GM12878 (cell line): ENCODE measurements around the gene ETAA1. TPM values are rescaled to one million over a fixed set of nuclear protein-coding genes. Genes with fewer than 3 reads are reported as not detected.

Source experiments
- ATAC-seq: fragments of 200-7000 bp; cut with Tn5 transposase; 3 replicates; pipeline ENCODE4 v1.9.1; 2020; ENCODE audit warnings: mild to moderate bottlenecking, moderate library complexity
- BruUV-seq: library from RNA; stranded (reverse); fragments of 400-500 nt; replicated peaks from 2 replicates; lab custom pipeline; 2021; lab: Mats Ljungman, UMichigan
- CTCF ChIA-PET: fragments of 300-600 bp; sonication (Branson Sonifier 250); formaldehyde crosslinking; extraction: SDS; loops from one replicate; lab custom pipeline; 2021; ENCODE audit warnings: inconsistent platforms; lab: Yijun Ruan, JAX
- POLR2A ChIA-PET: fragments of 350-600 bp; formaldehyde crosslinking; extraction: SDS; loops from one replicate; lab custom pipeline; 2021; ENCODE audit warnings: inconsistent platforms; lab: Charles Lee
- RAD21 ChIA-PET: fragments of 300-600 bp; sonication (Branson Sonifier 250); formaldehyde crosslinking; loops from one replicate; lab custom pipeline; 2023; ENCODE audit warnings: antibody characterized with exemption; ENCODE audit not compliant: unreplicated experiment; lab: Charles Lee
- SMC1A ChIA-PET: fragments of 300-600 bp; sonication (Branson Sonifier 250); formaldehyde crosslinking; loops from one replicate; lab custom pipeline; 2023; ENCODE audit not compliant: unreplicated experiment, uncharacterized antibody; lab: Charles Lee
- DNase-seq: peaks from one replicate; pipeline ENCODE4 v3.0.0-alpha.2; 2011; ENCODE audit warnings: low read depth, low spot score
- FAIRE-seq: peaks from 3 replicates; lab custom pipeline; 2011; peaks lifted over from hg19 to GRCh38; lab: Jason Lieb, UNC
- H2AFZ ChIP-seq: 2 replicates; pipeline ENCODE4 v1.6.0; 2011; ENCODE audit warnings: low read depth, low read length, control low read depth; ENCODE audit not compliant: control insufficient read depth
- H3K27ac ChIP-seq: 2 replicates; pipeline ENCODE4 v1.5.1; 2011; ENCODE audit warnings: control low read depth; ENCODE audit not compliant: control insufficient read depth, insufficient read depth
- H3K27me3 ChIP-seq, 2 experiments: replicated peaks in 1 of 2; 2 replicates each; pipeline versions ENCODE4 v1.6.0 to v1.6.1; 2011; ENCODE audit warnings: low read length in 1 of 2; ENCODE audit not compliant: control insufficient read depth in 2 of 2, insufficient read depth in 2 of 2
- H3K36me3 ChIP-seq, 2 experiments: 2 replicates each; pipeline ENCODE4 v1.5.1; 2011; ENCODE audit warnings: low read length in 1 of 2; ENCODE audit not compliant: control insufficient read depth in 2 of 2, insufficient read depth in 2 of 2
- H3K4me1 ChIP-seq: 2 replicates; pipeline ENCODE4 v1.6.1; 2011; ENCODE audit warnings: mild to moderate bottlenecking, low read length, moderate library complexity, mixed read lengths; ENCODE audit not compliant: control insufficient read depth, insufficient read depth
- H3K4me2 ChIP-seq: 2 replicates; pipeline ENCODE4 v1.6.0; 2011; ENCODE audit warnings: control low read depth; ENCODE audit not compliant: control insufficient read depth, insufficient read depth
- H3K4me3 ChIP-seq: fragments of 200-600 bp; sonication (generic); 2 replicates; pipeline ENCODE4 v1.5.1; 2016
- H3K79me2 ChIP-seq: 2 replicates; pipeline ENCODE4 v1.6.0; 2011; ENCODE audit warnings: low read length; ENCODE audit not compliant: control insufficient read depth, insufficient read depth
- H3K9ac ChIP-seq: 2 replicates; pipeline ENCODE4 v1.8.0; 2011; ENCODE audit warnings: low read length, control low read depth, mixed read lengths; ENCODE audit not compliant: control insufficient read depth, insufficient read depth
- H3K9me3 ChIP-seq: replicated peaks from 3 replicates; pipeline ENCODE4 v1.5.1; 2011; ENCODE audit warnings: mild to moderate bottlenecking, low read length; ENCODE audit not compliant: control insufficient read depth, insufficient read depth
- H4K20me1 ChIP-seq: 2 replicates; pipeline ENCODE4 v1.6.0; 2011; ENCODE audit not compliant: control insufficient read depth, insufficient read depth
- ATF3 ChIP-seq: IDR thresholded peaks from 2 replicates; pipeline ENCODE4 v1.6.1; 2011; ENCODE audit warnings: low read depth, mild to moderate bottlenecking, low read length, moderate library complexity, borderline replicate concordance; ENCODE audit errors: extremely low read depth
- BACH1 ChIP-seq: fragments of 450-650 bp; IDR thresholded peaks from 2 replicates; pipeline ENCODE4 v1.6.1; 2017; ENCODE audit warnings: mild to moderate bottlenecking, borderline replicate concordance
- CREM ChIP-seq: IDR thresholded peaks from 2 replicates; pipeline ENCODE4 v1.6.1; 2014; ENCODE audit warnings: antibody characterized with exemption, low read depth
- HCFC1 ChIP-seq: fragments of 150-350 bp; IDR thresholded peaks from 2 replicates; pipeline ENCODE4 v1.6.1; 2014; ENCODE audit warnings: low read length
- KLF5 ChIP-seq: fragments of 450-650 bp; IDR thresholded peaks from 2 replicates; pipeline ENCODE4 v1.6.1; 2014; ENCODE audit warnings: mild to moderate bottlenecking; ENCODE audit not compliant: partially characterized antibody
- LARP7 ChIP-seq: fragments of 450-650 bp; IDR thresholded peaks from 2 replicates; pipeline ENCODE4 v1.6.1; 2017; ENCODE audit warnings: mild to moderate bottlenecking
- MAX ChIP-seq: IDR thresholded peaks from 2 replicates; pipeline ENCODE4 v1.6.1; 2012; ENCODE audit warnings: low read depth, low read length, improper control_type of control experiment
- NR2C1 ChIP-seq: fragments of 450-650 bp; IDR thresholded peaks from 2 replicates; pipeline ENCODE4 v1.6.1; 2017; ENCODE audit warnings: antibody characterized with exemption, mild to moderate bottlenecking, moderate library complexity
- SIX5 ChIP-seq: IDR thresholded peaks from 2 replicates; pipeline ENCODE4 v1.6.1; 2011; ENCODE audit warnings: mild to moderate bottlenecking, low read depth, low read length, moderate library complexity; ENCODE audit not compliant: severe bottlenecking
- SKIL ChIP-seq: fragments of 450-650 bp; IDR thresholded peaks from 2 replicates; pipeline ENCODE4 v1.6.1; 2017; ENCODE audit warnings: mild to moderate bottlenecking, low read depth, inconsistent platforms; ENCODE audit not compliant: poor library complexity, severe bottlenecking
- TCF12 ChIP-seq: IDR thresholded peaks from 2 replicates; pipeline ENCODE4 v1.6.1; 2011; ENCODE audit warnings: low read depth, mild to moderate bottlenecking, low read length
- ZNF687 ChIP-seq: fragments of 450-650 bp; IDR thresholded peaks from 2 replicates; pipeline ENCODE4 v1.6.1; 2017; ENCODE audit warnings: mild to moderate bottlenecking, moderate library complexity
- WGBS: methylation state at CpG from one replicate; pipeline ENCODE4 v1.1.6; 2016; ENCODE audit warnings: low lambda C conversion rate; ENCODE audit not compliant: insufficient replicate concordance, insufficient coverage; ENCODE audit errors: missing lambda C conversion rate; 5-methylcytosine and 5-hydroxymethylcytosine counted together
- in situ Hi-C: fragments of 300-500 bp; cut with MboI; formaldehyde crosslinking; loops from 9 replicates; pipeline ENCODE4 v1.14.3; 2018; ENCODE audit warnings: mixed read lengths
- intact Hi-C: fragments of 100-400 bp; cut with micrococcal nuclease; formaldehyde crosslinking; loops from one replicate; pipeline ENCODE4 v1.14.2; 2022; ENCODE audit not compliant: unreplicated experiment
- polyA plus RNA-seq, 11 experiments: library from polyadenylated mRNA; depleted of rRNA in 4 of 11; unstranded in 6 of 11; stranded (reverse) in 5 of 11; fragments of >200 nt; fragmentation: Nextera tagmentation in 4 of 11; fragmentation: Illumina TruSeq in 1 of 11; extraction: Ambion mirVana in 4 of 11; extraction: Trizol in 1 of 11; gene quantifications; 1 replicate in 1 of 11; 2 replicates in 10 of 11; pipeline versions ENCODE4 v1.2.1 to v1.2.3, GENCODE V29; 2011 to 2016; ENCODE audit warnings: inconsistent platforms in 2 of 11, missing spikeins in 2 of 11, low read depth in 1 of 11
- total RNA-seq, 4 experiments: library from RNA; depleted of rRNA in 3 of 4; stranded (reverse); fragments of >200 nt in 3 of 4; fragmentation: Illumina TruSeq in 1 of 4; extraction: Trizol in 1 of 4; gene quantifications; 2 replicates each; pipeline versions ENCODE4 v1.2.1 to v1.2.3, GENCODE V29; 2013 to 2021

ETAA1 gene
- total and polyA plus RNA-seq, 10 of the 15 experiments (the other 5 are each of a cell fraction or from before 2014, with no cell fraction given) = 4.2 to 24.2 (median 13.4) TPM

- DNase-seq (no peak), FAIRE-seq (no peak), ATAC-seq (no peak)
- Histone ChIP-seq H3K4me2 (no peak overlapping the region), H3K9ac (no peak overlapping the region), H3K27ac (no peak overlapping the region), H3K27me3 (no peaks in the 10 kb centered on the region; a peak in 1 of 4 replicates), H3K4me1 (no peaks in the 10 kb centered on the region), H2AFZ (no peak overlapping the region), H3K4me3 (no peak overlapping the region), H4K20me1 (no peaks in the 10 kb centered on the region), H3K36me3 (no peaks in the 10 kb centered on the region), H3K9me3 (no peaks in the 10 kb centered on the region), H3K79me2 (no peaks in the 10 kb centered on the region)
- intact Hi-C loops = no loop called here
- 27% methylated on average over 2 of the region's 2 CpGs for WGBS
- ChIA-PET CTCF (no interaction called here), POLR2A (no interaction called here), RAD21 (no interaction called here), SMC1A (no interaction called here)
- no TSS peak for BruUV-seq
- TF ChIP-seq LARP7 = no peak
- TF ChIP-seq BACH1 = no peak
- no peak for TF ChIP-seq SIX5
- no peak for TF ChIP-seq ZNF687
- TF ChIP-seq HCFC1 = no peak
- no peak for TF ChIP-seq CREM
- no peak for TF ChIP-seq NR2C1
- no peak for TF ChIP-seq TCF12
- no peak for TF ChIP-seq ATF3
- TF ChIP-seq SKIL = no peak
- no peak for TF ChIP-seq KLF5
- TF ChIP-seq MAX = no peak
- in situ Hi-C loops = no loop called here
Observed at GRCh38 chr2:67438337-67438736, 41.2 kb downstream of the ETAA1 start.
